GM18519 (cell line): ENCODE measurements around the gene ZNF672.
"Not testable (repeated sequence)": the region's sequence is repeated elsewhere in the genome, so short reads cannot be mapped to it uniquely, and the experiment has no call there.

Experiments used
- ATAC-seq: cut with Tn5 transposase; IDR thresholded peaks from one replicate; pipeline ENCODE4 v1.9.1; 2021; ENCODE audit warnings: mild to moderate bottlenecking, moderate library complexity; ENCODE audit not compliant: unreplicated experiment, low FRiP score

Gene ZNF672

DNA sequence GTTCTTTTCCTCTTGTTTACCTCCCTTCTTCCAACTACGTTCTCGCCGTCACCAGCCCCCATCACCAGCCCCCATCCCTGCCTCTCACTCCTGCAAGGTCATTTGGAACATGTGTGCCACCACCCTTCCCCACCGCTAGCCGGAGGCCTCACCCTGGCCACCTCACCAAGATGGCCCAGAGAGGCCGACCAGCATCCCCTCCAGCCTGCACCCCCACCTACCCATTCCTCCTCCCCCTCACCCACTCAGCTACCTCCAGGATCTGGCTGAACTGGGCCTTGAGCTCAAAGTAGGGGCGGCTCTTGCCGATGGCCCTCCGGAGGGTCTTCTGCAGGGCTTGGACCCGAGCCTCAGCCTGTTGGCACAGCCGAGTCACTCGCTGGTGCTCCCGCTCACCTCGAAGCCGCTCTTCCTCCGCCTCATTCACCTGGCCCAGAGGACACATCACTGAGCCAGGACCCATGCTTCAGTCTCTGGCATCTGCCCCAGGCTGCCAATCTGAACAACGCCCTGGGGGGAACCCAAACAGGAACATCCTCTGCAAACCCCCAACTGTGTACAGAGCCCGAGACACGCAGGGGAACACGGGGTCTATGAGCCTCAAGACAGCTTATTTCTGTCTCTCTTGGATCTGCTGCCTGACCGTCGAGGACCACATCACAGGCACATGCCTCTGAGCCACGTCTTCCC lies 25.1 kb upstream of the ZNF672 start:
- ATAC-seq: no peak

DNA sequence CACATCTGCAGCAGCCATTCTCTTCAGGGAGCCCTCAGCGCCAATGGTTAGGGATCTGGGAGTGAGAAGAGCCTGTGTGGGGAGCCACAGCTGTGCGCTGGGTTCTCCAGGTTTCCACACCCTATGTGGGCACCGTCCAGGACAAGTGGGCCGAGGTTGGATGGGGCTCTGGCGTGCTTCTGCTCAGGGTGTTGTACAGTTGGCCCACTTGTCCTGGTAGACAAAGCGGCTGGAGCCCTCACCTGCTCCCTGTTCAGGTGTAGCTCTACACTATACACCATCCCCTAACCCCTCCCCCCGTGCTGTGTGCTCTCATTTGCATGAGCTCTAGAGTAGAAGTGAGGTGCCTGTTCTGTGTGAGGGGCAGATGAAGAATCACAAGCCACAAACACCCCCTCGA lies 24.5 kb upstream of the ZNF672 start:
- ATAC-seq: no peak

DNA sequence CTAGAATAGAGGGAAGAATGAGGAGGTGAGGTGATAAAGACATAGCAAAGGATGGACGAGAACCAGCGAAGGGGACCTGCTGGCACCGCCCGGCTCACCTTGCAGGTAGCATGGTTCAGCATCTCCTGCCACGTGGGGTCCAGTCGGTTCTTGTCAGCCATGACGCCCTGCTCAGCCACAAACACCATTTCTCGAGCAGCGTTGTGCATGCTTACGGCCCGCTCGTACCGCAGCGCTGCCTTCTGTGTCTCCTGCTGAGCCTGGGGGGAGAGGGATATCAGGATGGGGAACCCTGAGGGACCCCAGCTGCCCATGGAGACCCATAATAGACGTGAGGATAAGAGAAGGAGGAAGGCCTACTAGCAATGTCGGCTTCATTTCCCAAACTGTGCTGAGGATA lies 23.7 kb upstream of the ZNF672 start:
- ATAC-seq: no peak

DNA sequence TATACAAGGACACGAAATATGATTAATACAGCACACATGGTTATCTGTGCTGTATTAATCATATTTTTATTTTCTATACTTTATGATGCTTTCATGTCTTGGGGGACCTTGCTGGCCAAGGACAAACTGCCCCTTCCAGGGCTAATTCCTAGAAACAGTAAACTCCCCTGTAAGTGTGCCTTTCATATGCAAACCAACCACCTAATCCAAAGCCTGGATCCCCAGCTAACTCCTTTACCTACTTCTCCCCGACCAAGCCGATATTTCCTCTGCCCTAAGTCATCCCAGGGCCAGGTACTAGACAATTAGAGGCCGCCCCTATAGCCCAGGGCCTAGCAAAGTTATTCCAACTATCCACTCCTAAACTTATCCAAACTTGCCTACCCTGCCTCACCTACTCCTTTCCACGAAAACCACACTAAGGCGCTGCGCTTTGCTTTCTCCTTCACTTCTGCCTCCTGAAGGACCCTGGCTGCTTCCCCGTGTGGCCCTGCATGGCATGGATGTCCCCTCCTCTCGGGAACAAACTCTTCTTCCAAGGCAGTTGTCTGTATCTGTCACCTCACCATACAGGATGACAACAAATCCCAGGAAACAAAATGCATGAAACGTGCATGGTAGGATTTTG lies 22.5 kb upstream of the ZNF672 start:
- no peak for ATAC-seq

DNA sequence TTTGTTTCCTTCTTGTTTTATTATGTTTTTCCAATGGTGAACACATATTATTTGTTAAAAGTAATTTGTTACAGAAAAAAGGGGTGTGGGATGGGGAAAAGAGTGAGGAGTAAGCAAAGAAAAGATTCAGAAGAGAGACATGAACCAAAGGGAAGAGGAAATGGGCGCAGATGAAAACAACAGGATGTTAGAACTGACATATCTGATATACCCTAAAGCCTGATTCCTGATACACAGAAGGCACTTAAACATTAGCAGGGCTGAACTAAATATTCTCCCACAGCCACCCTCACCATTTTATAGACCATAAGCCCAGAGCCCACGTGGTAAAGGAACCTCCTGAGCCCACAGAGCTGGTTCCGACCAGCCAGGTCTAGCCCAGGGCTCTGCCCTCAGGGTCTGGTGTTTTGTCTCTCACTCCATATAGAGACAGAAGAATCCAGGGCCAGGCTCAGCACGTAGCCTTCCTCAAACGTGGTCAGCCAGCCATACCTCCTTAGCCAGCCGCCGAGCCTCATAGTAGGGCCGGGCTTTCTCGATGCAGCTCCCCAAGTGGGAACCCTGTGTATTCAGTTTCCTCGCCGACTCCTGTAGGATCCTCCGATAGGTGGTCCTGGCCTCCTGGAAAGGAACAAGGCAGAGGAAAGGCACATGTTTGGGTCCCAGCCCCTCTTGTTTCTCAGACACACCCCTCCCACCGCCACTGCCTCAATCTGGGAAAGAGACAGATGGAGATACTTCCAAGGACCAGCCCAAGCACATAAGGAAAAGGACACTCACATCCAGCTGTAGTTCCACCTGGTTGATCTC lies 21.8 kb upstream of the ZNF672 start:
- ATAC-seq: no peak

DNA sequence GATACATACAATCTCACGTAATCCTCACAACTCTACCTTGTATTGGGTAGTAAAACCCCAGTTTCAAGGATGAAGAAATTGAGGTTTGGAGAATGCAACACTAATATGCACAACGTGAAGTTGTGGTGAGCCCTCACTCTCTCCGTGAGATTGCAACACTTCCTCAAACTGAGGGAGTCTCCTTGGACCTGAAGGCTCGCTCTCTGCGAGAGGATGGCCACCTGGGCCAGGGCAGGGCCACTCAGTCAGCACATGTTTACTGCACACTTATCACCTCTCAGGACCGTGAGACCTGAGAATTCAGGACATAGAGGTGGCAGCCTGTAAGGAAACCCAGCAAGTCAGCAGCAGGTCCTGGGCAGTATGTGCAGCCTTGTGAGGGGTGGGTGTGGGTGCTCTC lies 21.0 kb upstream of the ZNF672 start:
- ATAC-seq: no peak

DNA sequence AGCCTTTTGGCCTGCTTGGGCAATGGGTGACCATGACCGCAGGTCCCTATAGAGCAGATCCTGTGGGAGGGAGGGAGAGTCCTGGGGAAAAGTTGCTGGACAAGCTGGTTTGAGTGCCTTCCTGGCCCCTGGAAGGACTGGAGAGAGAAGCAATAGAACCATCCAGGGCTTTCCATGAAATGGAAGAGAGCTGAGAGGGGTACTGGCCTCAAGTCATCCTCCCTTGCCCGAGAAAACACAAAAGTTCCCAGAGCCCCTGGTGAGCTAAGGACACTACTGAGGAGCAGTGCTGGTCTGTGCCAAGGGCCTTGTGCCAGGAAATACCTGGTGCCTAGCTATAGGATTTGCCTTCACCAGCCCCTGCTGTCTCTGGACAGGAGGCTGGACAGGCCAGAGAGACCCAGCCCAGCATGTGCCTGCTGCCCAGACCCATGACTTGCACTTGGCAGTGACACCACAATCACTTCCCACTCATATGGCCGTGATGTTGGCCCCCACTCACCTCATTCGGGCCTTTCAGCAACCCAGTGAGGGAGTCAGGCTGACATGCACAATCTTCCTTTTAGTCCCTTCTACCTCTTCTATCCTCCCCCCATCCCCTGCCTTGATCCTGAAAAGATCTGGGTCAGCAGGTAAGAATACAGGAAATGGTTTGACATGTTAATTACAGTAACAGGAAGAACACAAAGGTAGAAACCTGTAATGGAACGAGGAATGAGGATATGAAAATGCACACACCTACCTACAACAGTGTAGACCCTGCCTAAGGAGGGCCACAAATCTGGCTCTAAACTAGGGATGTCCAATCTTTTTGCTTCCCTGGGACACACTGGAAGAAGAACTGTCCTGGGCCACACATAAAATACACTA lies 19.3 kb upstream of the ZNF672 start:
- no peak for ATAC-seq

DNA sequence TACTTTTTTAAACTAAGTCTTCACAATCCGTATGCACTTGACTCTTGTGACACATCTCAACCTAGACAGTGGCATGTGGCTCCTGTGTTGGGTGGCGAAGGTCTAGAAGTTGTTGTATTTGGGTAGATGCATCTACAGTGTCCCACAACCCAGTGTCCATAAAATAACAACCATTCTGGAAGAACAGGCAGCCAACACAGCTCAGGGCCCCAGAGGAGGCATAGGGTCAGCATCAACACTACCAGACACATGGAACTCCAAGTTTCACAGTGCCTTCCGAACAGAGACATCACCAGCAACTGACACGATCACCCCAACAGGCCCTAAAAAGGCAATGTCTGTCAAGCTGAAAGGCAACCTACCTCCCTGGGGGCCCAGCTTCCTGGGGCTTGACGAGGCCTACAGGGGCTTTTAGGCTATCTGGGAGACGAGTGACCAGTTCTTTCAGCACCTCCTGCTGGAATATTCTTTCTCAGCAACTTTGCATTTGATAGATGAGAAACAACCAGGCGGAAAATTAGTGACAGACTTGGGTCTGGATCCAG lies 17.9 kb upstream of the ZNF672 start:
- ATAC-seq: no peak

DNA sequence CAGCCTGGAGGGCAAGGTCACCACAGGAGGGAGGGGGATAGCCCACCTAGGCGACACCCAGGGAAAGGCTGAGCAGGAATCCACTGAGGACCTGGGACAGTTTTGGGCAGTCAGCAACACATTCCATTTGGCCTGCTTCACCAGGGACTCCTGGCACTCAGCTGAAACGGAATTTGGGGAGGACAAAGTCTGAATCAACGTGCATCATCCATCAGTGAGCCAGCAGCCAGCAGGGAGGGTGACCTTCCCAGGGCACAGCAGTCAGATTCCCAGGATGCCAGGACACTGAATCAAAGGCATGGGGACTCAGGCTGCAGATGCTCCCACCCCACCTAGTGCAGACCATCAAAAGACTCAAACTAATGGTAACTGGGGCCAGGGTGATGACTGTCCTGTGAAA lies 16.9 kb upstream of the ZNF672 start:
- ATAC-seq: no peak

DNA sequence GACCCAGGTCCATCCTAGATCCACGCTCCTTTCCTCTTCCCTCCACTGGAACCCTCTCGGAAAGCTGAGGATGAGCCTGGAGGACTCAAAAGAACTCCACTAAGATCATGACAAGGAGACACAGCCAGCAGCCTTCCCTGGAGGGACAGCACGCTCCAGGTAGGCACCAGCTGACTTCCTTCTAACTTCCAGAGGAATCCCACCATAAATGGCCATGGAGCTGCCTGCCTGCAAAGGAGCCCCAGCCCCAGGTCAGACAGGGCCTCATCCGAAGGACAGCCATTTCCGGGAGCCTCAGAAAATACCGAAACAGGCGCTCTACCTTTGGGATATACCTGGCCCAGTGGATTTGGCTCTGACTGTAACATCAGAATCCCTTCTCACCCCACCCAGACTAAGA lies 16.4 kb upstream of the ZNF672 start:
- ATAC-seq: no peak

DNA sequence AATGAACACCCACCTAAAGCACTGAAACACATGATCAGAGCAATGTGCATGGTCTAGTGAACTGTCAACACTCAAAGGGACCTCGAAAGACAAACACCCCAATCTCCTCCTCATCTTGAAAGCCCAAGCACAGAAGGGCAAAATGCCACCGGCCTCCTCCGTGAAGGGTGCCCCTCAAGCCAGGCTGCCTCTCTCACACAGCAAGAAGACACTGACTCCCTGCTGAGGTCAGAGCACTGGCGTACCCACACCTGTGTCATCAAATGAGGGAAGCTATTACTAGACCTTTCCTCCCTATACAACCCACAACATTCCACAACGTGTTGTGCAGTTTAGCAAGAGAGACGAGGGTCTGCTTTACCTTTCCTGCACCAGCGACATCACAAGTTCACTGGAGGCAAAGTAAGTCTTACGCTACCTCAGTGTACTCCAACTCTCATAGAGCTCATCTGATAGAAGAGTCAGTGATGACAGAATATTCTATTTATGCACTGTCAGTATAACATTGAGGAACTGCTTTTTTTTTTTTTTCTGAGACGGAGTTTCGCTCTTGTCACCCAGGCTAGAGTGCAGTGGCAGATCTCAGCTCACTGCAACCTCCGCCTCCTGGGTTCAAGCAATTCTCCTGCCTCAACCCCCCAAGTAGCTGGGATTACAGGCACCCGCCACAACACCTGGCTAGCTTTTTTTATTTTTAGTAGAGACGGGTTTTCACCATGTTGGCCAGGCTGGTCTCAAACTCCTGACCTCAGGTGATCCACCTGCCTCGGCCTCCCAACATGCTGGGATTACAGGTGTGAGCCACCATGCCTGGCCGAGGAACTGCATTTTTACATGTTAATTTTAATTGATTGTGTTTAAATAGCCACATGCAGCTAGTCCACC lies 15.6 kb upstream of the ZNF672 start:
- ATAC-seq: peak; percentile 42

DNA sequence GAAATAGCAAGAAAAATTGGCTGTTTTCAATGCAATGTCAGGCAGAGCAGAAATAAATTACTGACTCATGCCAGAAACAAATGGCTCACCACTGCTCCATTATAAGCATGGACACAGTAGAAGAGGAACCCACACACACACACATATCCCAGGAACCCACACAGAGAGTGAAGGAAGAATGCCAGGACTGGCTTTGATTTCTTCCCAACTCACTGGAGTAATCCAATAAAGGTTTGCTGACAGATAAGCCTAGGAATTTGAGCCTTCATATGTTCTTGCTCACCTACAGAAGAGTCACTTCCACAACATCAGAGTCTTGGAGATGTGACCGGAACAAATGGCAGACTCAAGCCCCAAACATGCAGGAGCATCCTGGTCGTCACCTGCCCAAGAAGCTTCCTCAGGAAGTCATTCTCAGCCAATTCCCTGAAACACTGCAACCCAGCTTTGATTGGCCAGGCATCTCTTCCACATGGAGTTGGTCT lies 14.5 kb upstream of the ZNF672 start:
- ATAC-seq: no peak

DNA sequence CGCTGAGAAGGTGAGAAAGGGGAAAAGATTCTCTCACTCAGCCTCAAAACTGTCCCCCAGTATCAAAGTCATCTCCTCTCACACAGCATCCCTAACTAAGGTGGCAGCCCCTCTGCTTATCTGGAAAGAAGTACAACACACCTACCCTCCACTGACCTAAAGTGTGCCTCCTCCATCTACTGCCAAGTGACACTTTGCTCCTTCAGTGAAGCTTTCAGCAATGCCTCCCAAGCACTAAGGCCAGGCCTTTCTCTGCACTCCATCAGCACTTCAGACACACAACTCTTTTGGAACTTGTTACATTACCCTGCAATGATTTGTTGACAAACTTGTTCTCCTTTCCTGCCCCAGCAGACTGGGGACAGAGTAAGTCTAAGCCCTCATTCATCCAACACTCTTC lies 13.7 kb upstream of the ZNF672 start:
- ATAC-seq: no peak

DNA sequence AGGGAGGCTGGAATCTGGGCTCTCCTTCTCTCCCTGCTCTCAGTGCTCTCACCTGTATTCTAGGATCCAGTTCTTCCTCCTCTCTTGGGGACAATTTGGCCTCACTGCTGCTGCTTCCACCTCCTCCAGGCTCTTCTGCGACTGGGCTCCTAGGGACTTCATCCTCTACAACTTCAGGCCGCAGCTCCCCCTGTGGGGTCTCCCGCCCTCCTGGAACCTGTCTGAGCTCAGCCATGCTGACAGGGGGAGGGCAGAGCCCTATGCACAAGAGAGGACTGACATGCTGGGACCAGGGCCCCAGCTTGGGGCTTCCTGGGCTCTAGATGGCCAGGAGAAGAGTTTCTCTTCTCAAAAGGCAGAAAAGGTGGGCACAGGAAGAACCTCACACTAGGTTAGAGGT lies 13.3 kb upstream of the ZNF672 start:
- no peak for ATAC-seq

DNA sequence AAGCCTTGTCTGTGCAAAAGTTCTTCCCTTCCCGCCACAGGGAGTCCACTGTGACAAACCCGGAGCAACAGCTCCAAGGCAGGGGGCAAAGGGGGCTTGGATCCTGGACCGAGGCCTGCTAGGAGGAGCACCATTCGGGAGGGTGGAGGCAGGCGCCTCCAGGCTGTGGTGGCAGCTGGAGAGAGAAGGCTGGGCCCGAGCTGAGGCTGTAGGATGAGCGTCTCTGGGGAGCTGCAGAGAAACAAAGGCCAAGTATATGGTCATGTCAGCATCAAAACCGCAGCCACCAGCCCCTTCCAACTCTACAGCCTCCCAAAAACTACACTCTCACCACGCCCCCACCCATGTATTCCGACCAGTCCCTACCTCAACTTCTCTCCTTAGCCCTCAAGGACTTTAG lies 12.9 kb upstream of the ZNF672 start:
- no peak for ATAC-seq

DNA sequence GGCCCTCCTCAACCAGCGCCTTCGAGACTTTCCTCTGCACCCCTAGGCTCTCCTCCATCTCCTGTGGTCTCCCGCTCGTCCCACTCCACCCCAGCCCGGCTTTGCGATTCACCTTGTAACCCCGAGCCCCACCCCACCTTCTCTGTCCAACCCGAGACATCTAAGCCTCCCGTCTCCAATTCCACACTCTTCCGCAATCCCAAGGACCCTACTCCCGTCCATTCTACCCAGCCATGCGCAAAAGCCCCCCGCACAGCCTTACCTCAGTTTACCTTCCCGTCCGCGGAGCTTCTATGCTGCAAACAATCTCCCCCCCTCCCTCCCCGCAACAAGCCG lies 12.5 kb upstream of the ZNF672 start:
- no peak for ATAC-seq

DNA sequence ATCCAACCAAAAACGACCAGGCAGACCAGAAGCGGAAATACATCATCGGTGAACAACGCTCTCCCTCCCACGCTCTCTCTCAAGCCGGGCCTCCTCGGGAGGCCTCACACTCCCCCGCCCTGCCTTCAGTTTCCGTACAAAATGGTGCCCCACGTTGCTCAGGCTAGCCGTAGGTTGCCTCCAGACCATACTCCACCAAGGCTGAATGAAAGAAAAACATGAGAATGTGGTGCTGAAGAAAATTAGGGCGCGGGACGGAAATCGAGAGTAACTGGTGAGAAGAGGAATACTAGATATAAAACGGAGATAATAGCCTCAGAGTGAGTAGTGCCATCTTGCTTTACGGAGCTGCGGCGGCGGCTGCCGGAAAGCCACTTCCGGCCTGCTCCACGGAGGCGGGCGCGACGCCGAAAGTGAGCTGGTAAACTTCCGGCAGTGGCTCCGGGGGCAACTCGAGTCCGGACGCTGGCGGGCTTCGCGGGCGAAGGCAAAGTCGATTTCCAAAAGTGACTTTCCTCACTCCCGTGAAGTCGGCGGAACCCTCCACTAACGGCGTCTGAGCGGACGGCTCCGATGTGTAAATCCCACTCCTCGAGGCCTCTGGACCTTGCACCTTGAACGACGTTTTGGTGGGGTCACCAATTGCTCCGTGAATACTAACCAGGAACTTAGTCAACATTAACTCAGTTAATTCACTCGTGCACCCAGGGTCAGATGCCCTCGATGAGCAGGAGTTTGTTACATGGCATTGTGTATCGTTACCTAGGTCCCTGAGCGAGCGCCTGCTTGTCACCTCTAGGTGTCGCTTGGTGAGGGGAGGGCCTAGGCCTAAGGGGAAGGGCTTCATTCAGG lies 11.9 kb upstream of the ZNF672 start, which contains the start of gene SH3BP5L:
Gene SH3BP5L (minus strand): TSS at position 7 of the 852 bp plus-strand sequence. CDS start 980 bp downstream, outside the sequence.
- ATAC-seq: peak; percentile 80

DNA sequence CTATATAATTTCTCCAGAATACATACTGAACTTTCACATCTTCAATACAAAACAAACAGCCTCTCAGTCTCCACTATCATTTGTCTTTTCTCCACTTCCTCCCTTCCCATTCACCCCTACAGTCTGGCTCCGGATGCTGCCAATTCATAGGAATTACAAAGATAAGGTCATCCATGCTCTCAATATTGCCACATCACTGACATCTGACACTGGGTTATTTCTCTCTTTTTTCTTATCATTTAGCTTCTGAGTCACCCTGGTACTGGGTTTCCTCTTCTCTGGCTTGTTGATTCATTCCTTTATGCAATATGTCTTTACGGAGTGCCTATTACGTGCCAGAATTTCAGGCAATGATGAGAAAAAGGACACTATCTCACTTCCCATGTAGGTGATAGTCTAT lies 9.2 kb upstream of the ZNF672 start:
- ATAC-seq: no peak

DNA sequence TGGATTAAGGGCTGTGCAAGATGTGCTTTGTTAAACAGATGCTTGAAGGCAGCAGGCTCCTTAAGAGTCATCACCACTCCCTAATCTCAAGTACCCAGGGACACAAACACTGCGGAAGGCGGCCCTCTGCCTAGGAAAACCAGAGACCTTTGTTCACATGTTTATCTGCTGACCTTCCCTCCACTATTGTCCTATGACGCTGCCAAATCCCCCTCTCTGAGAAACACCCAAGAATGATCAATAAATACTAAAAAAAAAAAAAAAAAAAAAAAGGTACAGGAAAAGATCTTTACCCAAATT lies 7.4 kb upstream of the ZNF672 start:
- ATAC-seq: not testable (repeated sequence)
